H1 (cell line): ENCODE measurements around the gene SLC2A14. TPM values are rescaled to one million over a fixed set of nuclear protein-coding genes. Genes with fewer than 3 reads are reported as not detected.
"Not testable (repeated sequence)": the region's sequence is repeated elsewhere in the genome, so short reads cannot be mapped to it uniquely, and the experiment has no call there.

Experiments used
- CTCF ChIA-PET: fragments of 300-600 bp; sonication (Branson Sonifier 250); formaldehyde crosslinking; loops from one replicate; lab custom pipeline; 2021; ENCODE audit not compliant: partially characterized antibody; lab: Charles Lee
- POLR2A ChIA-PET: fragments of 300-600 bp; sonication (Branson Sonifier 250); formaldehyde crosslinking; loops from one replicate; lab custom pipeline; 2021; ENCODE audit warnings: inconsistent platforms; ENCODE audit not compliant: partially characterized antibody; lab: Charles Lee
- DNase-seq, 2 experiments: peaks; one replicate each; pipeline versions ENCODE4 v3.0.0 to v3.0.0-alpha.2; 2010 to 2022; ENCODE audit warnings: low spot score in 2 of 2, low read depth in 1 of 2, mixed read lengths in 1 of 2
- FAIRE-seq: peaks from 2 replicates; lab custom pipeline; 2011; peaks lifted over from hg19 to GRCh38; lab: Jason Lieb, UNC
- H2AFZ ChIP-seq: 2 replicates; pipeline ENCODE4 v1.8.1; 2012; ENCODE audit warnings: low read length, inconsistent platforms
- H2AK5ac ChIP-seq: 2 replicates; pipeline ENCODE4 v1.6.1; 2013; ENCODE audit warnings: low read depth, low read length
- H2BK120ac ChIP-seq: replicated peaks from 2 replicates; pipeline ENCODE3; 2013; ENCODE audit warnings: low read depth, low read length, inconsistent platforms
- H2BK12ac ChIP-seq: 2 replicates; pipeline ENCODE4 v1.6.1; 2013; ENCODE audit warnings: low read depth, low read length
- H2BK15ac ChIP-seq: 2 replicates; pipeline ENCODE4 v1.6.1; 2013; ENCODE audit warnings: low read length
- H2BK20ac ChIP-seq: 2 replicates; pipeline ENCODE4 v1.6.1; 2013; ENCODE audit warnings: low read length
- H2BK5ac ChIP-seq: 2 replicates; pipeline ENCODE4 v1.6.1; 2013; ENCODE audit warnings: low read depth, low read length
- H3K14ac ChIP-seq: 2 replicates; pipeline ENCODE4 v1.6.1; 2013; ENCODE audit warnings: inconsistent platforms; ENCODE audit not compliant: insufficient read length
- H3K18ac ChIP-seq: 2 replicates; pipeline ENCODE4 v1.6.1; 2013; ENCODE audit warnings: low read length; ENCODE audit errors: extremely low read depth
- H3K23ac ChIP-seq: 2 replicates; pipeline ENCODE4 v1.6.1; 2013; ENCODE audit warnings: inconsistent platforms; ENCODE audit not compliant: insufficient read length
- H3K23me2 ChIP-seq: 2 replicates; pipeline ENCODE4 v1.6.1; 2013; ENCODE audit warnings: low read depth, low read length
- H3K27ac ChIP-seq: 2 replicates; pipeline ENCODE4 v1.6.1; 2011; ENCODE audit warnings: low read depth, low read length, inconsistent platforms
- H3K27me3 ChIP-seq, 4 experiments: replicated peaks in 1 of 4; 1 replicate in 1 of 4; 2 replicates in 3 of 4; pipeline versions ENCODE4 v1.6.1 to v1.8.1; 2011 to 2013; ENCODE audit warnings: low read length in 3 of 4, mild to moderate bottlenecking in 3 of 4, inconsistent platforms in 2 of 4, mixed read lengths in 2 of 4, moderate library complexity in 1 of 4; ENCODE audit not compliant: control insufficient read depth in 3 of 4, insufficient read depth in 3 of 4; ENCODE audit errors: extremely low read depth in 1 of 4
- H3K36me3 ChIP-seq, 4 experiments: 2 replicates each; pipeline versions ENCODE4 v1.6.1 to v1.8.1; 2011 to 2013; ENCODE audit warnings: mild to moderate bottlenecking in 4 of 4, low read length in 3 of 4, moderate library complexity in 2 of 4, control low read depth in 1 of 4, inconsistent platforms in 1 of 4; ENCODE audit not compliant: insufficient read depth in 4 of 4, control insufficient read depth in 2 of 4
- H3K4ac ChIP-seq: replicated peaks from 2 replicates; pipeline ENCODE3; 2013; ENCODE audit warnings: low read length, low read depth, mixed read lengths, inconsistent platforms; ENCODE audit not compliant: insufficient read length
- H3K4me1 ChIP-seq, 4 experiments: replicated peaks in 1 of 4; 1 replicate in 1 of 4; 2 replicates in 3 of 4; pipeline versions ENCODE4 v1.6.1 to v1.8.1; 2011 to 2013; ENCODE audit warnings: low read length in 3 of 4, inconsistent platforms in 2 of 4, mixed read lengths in 1 of 4; ENCODE audit not compliant: insufficient read depth in 4 of 4, control insufficient read depth in 3 of 4
- H3K4me2 ChIP-seq, 2 experiments: 2 replicates each; pipeline versions ENCODE4 v1.6.1 to v1.8.1; 2011 to 2013; ENCODE audit warnings: low read depth in 2 of 2, low read length in 2 of 2, control low read depth in 1 of 2, inconsistent platforms in 1 of 2, mild to moderate bottlenecking in 1 of 2; ENCODE audit not compliant: insufficient read depth in 1 of 2
- H3K4me3 ChIP-seq, 4 experiments: fragments of 200-600, 300-600 bp in 1 of 4; sonication (generic), shearing (Covaris generic), sonication (Bioruptor Twin) in 1 of 4; 2 replicates each; pipeline versions ENCODE4 v1.5.1 to v1.8.1; 2011 to 2016; ENCODE audit warnings: low read length in 4 of 4, low read depth in 3 of 4, control low read depth in 2 of 4, inconsistent platforms in 2 of 4, mild to moderate bottlenecking in 2 of 4, mixed read lengths in 1 of 4, moderate library complexity in 1 of 4; ENCODE audit not compliant: insufficient read depth in 2 of 4; ENCODE audit errors: extremely low read depth in 1 of 4
- H3K56ac ChIP-seq: replicated peaks from 2 replicates; pipeline ENCODE3; 2013; ENCODE audit warnings: low read depth, mild to moderate bottlenecking, mixed read lengths, low read length, inconsistent platforms; ENCODE audit not compliant: insufficient read length
- H3K79me1 ChIP-seq: 2 replicates; pipeline ENCODE4 v1.6.1; 2013; ENCODE audit warnings: low read depth, low read length, control low read depth
- H3K79me2 ChIP-seq, 2 experiments: 2 replicates each; pipeline versions ENCODE4 v1.6.1 to v1.8.1; 2012 to 2013; ENCODE audit warnings: low read length in 2 of 2, mild to moderate bottlenecking in 2 of 2, inconsistent platforms in 1 of 2; ENCODE audit not compliant: insufficient read depth in 2 of 2, control insufficient read depth in 1 of 2
- H3K9ac ChIP-seq, 4 experiments: replicated peaks in 1 of 4; 1 replicate in 1 of 4; 2 replicates in 3 of 4; pipeline versions ENCODE4 v1.6.1 to v1.8.1; 2011 to 2013; ENCODE audit warnings: low read depth in 3 of 4, low read length in 3 of 4, control low read depth in 2 of 4, mild to moderate bottlenecking in 2 of 4, moderate library complexity in 2 of 4, inconsistent platforms in 1 of 4; ENCODE audit errors: extremely low read depth in 1 of 4
- H3K9me3 ChIP-seq, 2 experiments: 2 replicates each; pipeline versions ENCODE4 v1.6.1 to v1.8.1; 2012 to 2013; ENCODE audit warnings: mild to moderate bottlenecking in 2 of 2, moderate library complexity in 2 of 2, control low read depth in 1 of 2, inconsistent platforms in 1 of 2, low read depth in 1 of 2, low read length in 1 of 2, mixed read lengths in 1 of 2; ENCODE audit not compliant: insufficient read depth in 2 of 2
- H4K20me1 ChIP-seq, 2 experiments: replicated peaks in 1 of 2; 2 replicates each; pipeline versions ENCODE3 to v1.8.1; 2011 to 2013; ENCODE audit warnings: inconsistent platforms in 2 of 2, low read length in 2 of 2, mild to moderate bottlenecking in 1 of 2; ENCODE audit not compliant: insufficient read depth in 2 of 2, control insufficient read depth in 1 of 2
- H4K5ac ChIP-seq: 2 replicates; pipeline ENCODE4 v1.6.1; 2013; ENCODE audit warnings: low read length, low read depth, mixed read lengths, inconsistent platforms; ENCODE audit not compliant: insufficient read length
- H4K8ac ChIP-seq: 2 replicates; pipeline ENCODE4 v1.8.0; 2013; ENCODE audit warnings: mild to moderate bottlenecking, moderate library complexity, low read length, inconsistent platforms; ENCODE audit not compliant: insufficient read depth; ENCODE audit errors: extremely low read depth
- H4K91ac ChIP-seq: replicated peaks from 2 replicates; pipeline ENCODE3; 2013; ENCODE audit warnings: low read length, mixed read lengths, inconsistent platforms; ENCODE audit not compliant: insufficient read length
- WGBS, 2 experiments: shearing (Covaris generic) in 1 of 2; methylation state at CpG; one replicate each; pipeline versions ENCODE4 v1.1.6 to v1.1.7; 2013 to 2015; ENCODE audit warnings: low lambda C conversion rate in 2 of 2, mixed read lengths in 2 of 2, inconsistent platforms in 1 of 2, low coverage in 1 of 2, missing lambda C conversion rate in 1 of 2; ENCODE audit not compliant: insufficient replicate concordance in 2 of 2, insufficient coverage in 1 of 2, insufficient read length in 1 of 2; ENCODE audit errors: extremely low coverage in 1 of 2, missing lambda C conversion rate in 1 of 2; 5-methylcytosine and 5-hydroxymethylcytosine counted together
- polyA plus RNA-seq, 7 experiments: library from polyadenylated mRNA; depleted of rRNA in 3 of 7; stranded (reverse) in 5 of 7; unstranded in 2 of 7; fragments of >200 nt in 5 of 7; fragments of 200-250 nt in 2 of 7; gene quantifications; 1 replicate in 5 of 7; 2 replicates in 1 of 7; 4 replicates in 1 of 7; pipeline versions ENCODE4 v1.2.1 to v1.2.3, GENCODE V29; 2011 to 2013; ENCODE audit warnings: missing spikeins in 2 of 7, mixed read lengths in 2 of 7
- total RNA-seq: library from RNA; stranded (reverse); fragmentation: NEBNext Ultra II Directional; extraction: Animal tissue kit (Norgen Biotek cat#: 25700); gene quantifications from 2 replicates; pipeline ENCODE4 v1.2.1, GENCODE V29; 2021

SLC2A14 gene
- total and polyA plus RNA-seq, 2 of the 8 experiments (the other 6 are each of a cell fraction or from before 2014, with no cell fraction given) = 11.1 to 19.3 TPM

- not testable (repeated sequence) for H3K27me3 ChIP-seq, H3K18ac ChIP-seq, H2AFZ ChIP-seq, H3K4ac ChIP-seq, H4K20me1 ChIP-seq, H3K79me1 ChIP-seq, H3K56ac ChIP-seq, H3K9ac ChIP-seq, H3K23ac ChIP-seq, DNase-seq, H2BK15ac ChIP-seq, H3K79me2 ChIP-seq, H4K8ac ChIP-seq, H3K14ac ChIP-seq, H3K23me2 ChIP-seq, H3K9me3 ChIP-seq
- Histone ChIP-seq H3K27ac (peak overlapping the region; percentile 59; the same call in 1 of the 2 replicates), H4K5ac (peak overlapping the region; percentile 97), H3K36me3 (peaks cover 2 to 35% (median 11%) of the 10 kb centered on the region in 4 experiments; a peak in 7 of 8 replicates), H4K91ac (peak overlapping the region; percentile 98), H2BK120ac (peak overlapping the region; percentile 88), H2BK5ac (peak overlapping the region; percentile 99), H2AK5ac (peak overlapping the region; percentile 97; the same call in 1 of the 2 replicates), H2BK12ac (peak overlapping the region; percentile 68; the same call in 1 of the 2 replicates), H2BK20ac (0 out of 2 replicates have a peak overlapping the region, but pooled peaks have one; percentile 94), H3K4me1 (peaks cover 6 to 18% (median 13%) of the 10 kb centered on the region in 4 experiments), H3K4me3 (peak overlapping the region in 1 of 4 experiments; percentile 44; a peak in 1 of 8 replicates), H3K4me2 (peak overlapping the region; percentile 28 to 34; a peak in 2 of 4 replicates)
- FAIRE-seq = peak; percentile 100
- CTCF ChIA-PET = interaction anchor here (0.9 to 14.2 kb wide), 9 partner anchors 9 to 156 kb away, joined by 3 to 128 read pairs (median 5); partner anchors contain the start of genes GDF3 and NANOG
- POLR2A ChIA-PET = interaction anchor here (0.6 to 3.3 kb wide), 13 partner anchors 11 to 157 kb away, joined by 3 to 25 read pairs (median 3); partner anchors contain the start of gene NANOG
- 14% methylated on average over 1 of the region's 4 CpGs; no CpG with 5 or more reads in 1 of the 2 experiments for WGBS, 2 experiments
Measured at GRCh38 chr12:7798750-7799308, 73.9 kb downstream of the SLC2A14 start.
